Fibroblast of gingiva (primary cell): ENCODE results near the gene PFDN4.
A peak's percentile ranks its signal among the peaks of the same experiment; 100 is the strongest.

Experiments
- DNase-seq: peaks from one replicate; pipeline ENCODE4 v3.0.0-alpha.2; 2011; ENCODE audit warnings: low read depth

Gene PFDN4

DNA sequence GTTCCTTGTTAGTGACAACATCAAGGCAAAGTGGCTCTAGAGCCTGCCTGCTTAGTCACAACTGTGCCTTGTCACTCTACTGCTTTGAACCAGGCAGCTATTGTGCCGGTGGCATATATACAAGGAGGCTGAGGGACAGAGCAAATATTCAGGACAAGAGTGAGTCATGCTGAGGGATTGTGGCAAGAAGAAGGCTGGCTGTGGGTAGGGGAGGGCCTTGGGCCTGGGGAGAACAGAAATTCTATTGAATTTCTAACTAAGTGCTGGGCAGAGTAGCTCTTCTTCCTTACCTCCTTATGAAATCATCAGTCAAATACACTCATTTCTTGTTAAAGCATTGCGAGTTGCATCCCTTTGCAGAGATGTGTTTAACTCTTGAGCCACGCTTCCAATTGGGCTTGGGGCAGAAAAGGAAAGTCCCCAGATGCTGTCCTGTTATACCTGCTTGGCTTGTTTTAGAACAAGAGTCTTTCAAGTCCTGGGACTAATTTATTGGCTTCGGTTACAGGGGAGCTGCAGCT lies 59.7 kb downstream of the PFDN4 start:
- peak; percentile 5 for DNase-seq

- no peak for DNase-seq
Observed at GRCh38 chr20:54268941-54269340, 61.1 kb downstream of the PFDN4 start.
